GM18520 (cell line): Measurements from ENCODE around the gene EPS8L2.
"Not testable (repeated sequence)": the region's sequence is repeated elsewhere in the genome, so short reads cannot be mapped to it uniquely, and the experiment has no call there.

Experiments used
- ATAC-seq: cut with Tn5 transposase; IDR thresholded peaks from one replicate; pipeline ENCODE4 v1.9.1; 2021; ENCODE audit not compliant: unreplicated experiment

The EPS8L2 gene

GRCh38 chr11:724778-725386, 18.9 kb downstream of the EPS8L2 start:
- no peak for ATAC-seq

- ATAC-seq = no peak
Measured at GRCh38 chr11:725624-726202, 19.7 kb downstream of the EPS8L2 start.

- ATAC-seq = no peak
Measured at GRCh38 chr11:726278-727220, 20.5 kb downstream of the EPS8L2 start.

- ATAC-seq = no peak
Measured at GRCh38 chr11:727281-727701, 21.3 kb downstream of the EPS8L2 start.

- no peak for ATAC-seq
Measured at GRCh38 chr11:727859-728748, 22.1 kb downstream of the EPS8L2 start.

- ATAC-seq = no peak
Measured at GRCh38 chr11:728901-729491, 23.0 kb downstream of the EPS8L2 start.

GRCh38 chr11:729492-730074, 23.6 kb downstream of the EPS8L2 start:
- no peak for ATAC-seq

- no peak for ATAC-seq
Measured at GRCh38 chr11:733072-733471, 27.0 kb downstream of the EPS8L2 start.

GRCh38 chr11:734541-734940, 28.5 kb downstream of the EPS8L2 start:
- not testable (repeated sequence) for ATAC-seq

GRCh38 chr11:737366-737765, 31.3 kb downstream of the EPS8L2 start:
- ATAC-seq = no peak

- ATAC-seq = not testable (repeated sequence)
Measured at GRCh38 chr11:737899-738298, 31.9 kb downstream of the EPS8L2 start.

- ATAC-seq = no peak
Measured at GRCh38 chr11:742156-742546, 36.1 kb downstream of the EPS8L2 start.

GRCh38 chr11:742571-743201, 36.7 kb downstream of the EPS8L2 start:
- no peak for ATAC-seq

GRCh38 chr11:745428-745827, 39.4 kb downstream of the EPS8L2 start:
- ATAC-seq = no peak

GRCh38 chr11:746289-747157, 40.5 kb downstream of the EPS8L2 start:
- no peak for ATAC-seq

- peak; percentile 87 for ATAC-seq
Measured at GRCh38 chr11:747158-748006, 41.4 kb downstream of the EPS8L2 start, which contains the start of gene TALDO1. TALDO1 (plus strand) TSS chr11:747464; CDS start chr11:747482, 18 bp downstream.

GRCh38 chr11:748007-748359, 42.0 kb downstream of the EPS8L2 start:
- no peak for ATAC-seq

- no peak for ATAC-seq
Measured at GRCh38 chr11:749731-750130, 43.7 kb downstream of the EPS8L2 start.
